Fibroblast of skin of abdomen (primary cell): ENCODE data around the gene C16orf92. TPM values are rescaled to one million over a fixed set of nuclear protein-coding genes. Genes with fewer than 3 reads are reported as not detected.

ENCODE experiments used
- DNase-seq: peaks from one replicate; pipeline ENCODE4 v3.0.0-alpha.2; 2013
- polyA plus RNA-seq, 2 experiments: library from polyadenylated mRNA; unstranded; fragments of 120-200 nt; gene quantifications; one replicate each; pipeline ENCODE4 v1.2.1, GENCODE V29; 2013; ENCODE audit not compliant: insufficient read length in 2 of 2

C16orf92 gene
- not detected for polyA plus RNA-seq (2013, experiment 1 of 2; ENCODE audit: insufficient read length)
- not detected for polyA plus RNA-seq (2013, experiment 2 of 2; ENCODE audit: insufficient read length)

GRCh38 chr16:30022887-30023286 is at the start of gene C16orf92:
C16orf92 (plus strand) TSS chr16:30023198; CDS start chr16:30023341, 143 bp downstream.
- no peak for DNase-seq

GRCh38 chr16:29973384-29974246 is 49.4 kb upstream of the C16orf92 start, which contains the start of gene TAOK2:
TAOK2 (plus strand) TSS chr16:29973868; CDS start chr16:29977773, 3,905 bp downstream.
- peak; percentile 99 for DNase-seq

- no peak for DNase-seq
These were observed 48.5 kb upstream of the C16orf92 start for GRCh38 chr16:29974291-29975133.

- DNase-seq, result no peak
These were observed 47.9 kb upstream of the C16orf92 start for GRCh38 chr16:29975134-29975538.

GRCh38 chr16:29975811-29976511 is 47.0 kb upstream of the C16orf92 start:
- no peak for DNase-seq

GRCh38 chr16:29977063-29977825 is 45.8 kb upstream of the C16orf92 start:
- no peak for DNase-seq

- DNase-seq, result no peak
These were observed 44.9 kb upstream of the C16orf92 start for GRCh38 chr16:29978081-29978480.

- no peak for DNase-seq
These were observed 44.3 kb upstream of the C16orf92 start for GRCh38 chr16:29978564-29979270.

GRCh38 chr16:29982560-29983419 is 40.2 kb upstream of the C16orf92 start:
- DNase-seq, result no peak

- DNase-seq, result no peak
These were observed 39.4 kb upstream of the C16orf92 start for GRCh38 chr16:29983420-29984136.

- DNase-seq, result no peak
These were observed 38.7 kb upstream of the C16orf92 start for GRCh38 chr16:29984137-29984763.

GRCh38 chr16:29984764-29985147 is 38.2 kb upstream of the C16orf92 start:
- DNase-seq, result no peak

GRCh38 chr16:29985271-29985811 is 37.7 kb upstream of the C16orf92 start:
- DNase-seq, result no peak

GRCh38 chr16:29986231-29986630 is 36.8 kb upstream of the C16orf92 start:
- no peak for DNase-seq

GRCh38 chr16:29986931-29987330 is 36.1 kb upstream of the C16orf92 start:
- no peak for DNase-seq

GRCh38 chr16:29987371-29988085 is 35.5 kb upstream of the C16orf92 start:
- no peak for DNase-seq

GRCh38 chr16:29988346-29989075 is 34.5 kb upstream of the C16orf92 start:
- no peak for DNase-seq
